ENCODE results near the gene CSNK1G1. TPM values are rescaled to one million over a fixed set of nuclear protein-coding genes. Genes with fewer than 3 reads are reported as not detected.

CSNK1G1 gene
- total and polyA plus RNA-seq, 7 donors: 3.0 to 24.3 (median 7.8) TPM

- 90% methylated on average over 6 of the region's 6 CpGs for WGBS, 2 donors
- no peak for DNase-seq
- no peaks in the 10 kb centered on the region for H3K4me1 ChIP-seq
- H3K27ac ChIP-seq: no peak overlapping the region
- no peak overlapping the region for H3K4me3 ChIP-seq
- peaks cover 43 to 100% (median 75%) of the 10 kb centered on the region in 4 donors for H3K36me3 ChIP-seq
- no peaks in the 10 kb centered on the region for H3K27me3 ChIP-seq
- intact Hi-C loops (cut with DNase I): no loop called here
- no peaks in the 10 kb centered on the region for H3K9me3 ChIP-seq
- TF ChIP-seq POLR2AphosphoS5 (IDR thresholded peaks at IDR 0.05) (no peak), POLR2A (IDR thresholded peaks at IDR 0.05) (no peak), EP300 (IDR thresholded peaks at IDR 0.05) (no peak)
- TF ChIP-seq, protein P1, sequence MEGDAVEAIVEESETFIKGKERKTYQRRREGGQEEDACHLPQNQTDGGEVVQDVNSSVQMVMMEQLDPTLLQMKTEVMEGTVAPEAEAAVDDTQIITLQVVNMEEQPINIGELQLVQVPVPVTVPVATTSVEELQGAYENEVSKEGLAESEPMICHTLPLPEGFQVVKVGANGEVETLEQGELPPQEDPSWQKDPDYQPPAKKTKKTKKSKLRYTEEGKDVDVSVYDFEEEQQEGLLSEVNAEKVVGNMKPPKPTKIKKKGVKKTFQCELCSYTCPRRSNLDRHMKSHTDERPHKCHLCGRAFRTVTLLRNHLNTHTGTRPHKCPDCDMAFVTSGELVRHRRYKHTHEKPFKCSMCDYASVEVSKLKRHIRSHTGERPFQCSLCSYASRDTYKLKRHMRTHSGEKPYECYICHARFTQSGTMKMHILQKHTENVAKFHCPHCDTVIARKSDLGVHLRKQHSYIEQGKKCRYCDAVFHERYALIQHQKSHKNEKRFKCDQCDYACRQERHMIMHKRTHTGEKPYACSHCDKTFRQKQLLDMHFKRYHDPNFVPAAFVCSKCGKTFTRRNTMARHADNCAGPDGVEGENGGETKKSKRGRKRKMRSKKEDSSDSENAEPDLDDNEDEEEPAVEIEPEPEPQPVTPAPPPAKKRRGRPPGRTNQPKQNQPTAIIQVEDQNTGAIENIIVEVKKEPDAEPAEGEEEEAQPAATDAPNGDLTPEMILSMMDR (IDR thresholded peaks at IDR 0.05): no peak
These were observed 228.3 kb downstream of the CSNK1G1 start for GRCh38 chr15:64127521-64128270.

- DNase-seq: no peak
- 78 to 80% methylated on average over 3 of the region's 3 CpGs for WGBS, 2 donors
- Histone ChIP-seq H3K4me1 (no peaks in the 10 kb centered on the region), H3K36me3 (peaks cover 32 to 100% (median 67%) of the 10 kb centered on the region in 4 donors), H3K9me3 (no peaks in the 10 kb centered on the region), H3K27me3 (no peaks in the 10 kb centered on the region), H3K4me3 (no peak overlapping the region), H3K27ac (no peak overlapping the region)
- TF ChIP-seq POLR2AphosphoS5 (IDR thresholded peaks at IDR 0.05) (no peak), EP300 (IDR thresholded peaks at IDR 0.05) (no peak), POLR2A (IDR thresholded peaks at IDR 0.05) (no peak)
- TF ChIP-seq, protein P1 (IDR thresholded peaks at IDR 0.05): no peak
- intact Hi-C loops (cut with DNase I): no loop called here
These were observed 230.0 kb downstream of the CSNK1G1 start for GRCh38 chr15:64125978-64126377.

GRCh38 chr15:64122936-64123351 lies 233.0 kb downstream of the CSNK1G1 start:
- TF ChIP-seq POLR2A (IDR thresholded peaks at IDR 0.05) (no peak), EP300 (IDR thresholded peaks at IDR 0.05) (no peak), POLR2AphosphoS5 (IDR thresholded peaks at IDR 0.05) (no peak)
- TF ChIP-seq, protein P1 (IDR thresholded peaks at IDR 0.05): no peak
- no peak for DNase-seq
- Histone ChIP-seq H3K9me3 (no peaks in the 10 kb centered on the region), H3K27ac (no peak overlapping the region), H3K36me3 (peaks cover 23 to 100% (median 57%) of the 10 kb centered on the region in 4 donors), H3K4me3 (no peak overlapping the region), H3K4me1 (no peaks in the 10 kb centered on the region), H3K27me3 (no peaks in the 10 kb centered on the region)
- WGBS, 2 donors: 91 to 94% methylated on average over 3 of the region's 3 CpGs
- intact Hi-C loops (cut with DNase I): no loop called here

DNA sequence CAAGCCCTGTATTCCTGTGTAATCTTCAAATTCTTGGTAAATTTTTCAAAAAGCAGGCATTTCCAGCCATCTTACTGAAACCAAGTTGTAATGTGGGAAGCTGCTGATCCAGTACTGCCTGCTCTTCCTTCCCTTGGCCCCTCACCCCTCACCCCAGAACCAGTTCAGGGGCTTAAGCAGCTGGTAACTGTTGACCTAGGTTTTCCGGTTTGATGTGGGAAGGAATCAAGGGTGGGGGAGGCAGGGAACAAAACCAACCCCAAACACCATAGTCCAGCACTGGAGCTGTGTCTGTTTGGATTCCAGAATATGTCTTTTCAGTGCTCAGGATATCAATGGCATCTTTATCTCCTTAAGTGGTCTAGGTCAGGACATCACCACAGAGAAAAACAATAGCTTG lies 233.5 kb downstream of the CSNK1G1 start:
- no peak for DNase-seq
- Histone ChIP-seq H3K27me3 (no peaks in the 10 kb centered on the region), H3K27ac (peak overlapping the region in 1 of 4 donors; percentile 20), H3K36me3 (peaks cover 21 to 100% (median 53%) of the 10 kb centered on the region in 4 donors), H3K9me3 (no peaks in the 10 kb centered on the region), H3K4me3 (no peak overlapping the region), H3K4me1 (no peaks in the 10 kb centered on the region)
- 90% methylated on average over 1 of the region's 1 CpG for WGBS, 2 donors
- TF ChIP-seq POLR2AphosphoS5 (IDR thresholded peaks at IDR 0.05) (no peak), POLR2A (IDR thresholded peaks at IDR 0.05) (no peak), EP300 (IDR thresholded peaks at IDR 0.05) (no peak)
- TF ChIP-seq, protein P1 (IDR thresholded peaks at IDR 0.05): no peak
- intact Hi-C loops (cut with DNase I): no loop called here
